GM23338 (cell line): ENCODE data around the gene EMP2. TPM values are rescaled to one million over a fixed set of nuclear protein-coding genes. Genes with fewer than 3 reads are reported as not detected.

Source experiments
- ATAC-seq: fragments of 200-7000 bp; cut with Tn5 transposase; 3 replicates; pipeline ENCODE4 v1.9.1; 2020
- DNase-seq: peaks from one replicate; pipeline ENCODE4 v3.0.0-alpha.2; 2015; ENCODE audit warnings: low spot score
- H2AFZ ChIP-seq: fragments of 200-600 bp; sonication (generic); 2 replicates; pipeline ENCODE4 v1.8.0; 2016; ENCODE audit warnings: antibody characterized with exemption, mild to moderate bottlenecking, moderate library complexity
- H3F3A ChIP-seq: fragments of 200-600 bp; sonication (generic); replicated peaks from 2 replicates; pipeline ENCODE4 v1.8.0; 2017; ENCODE audit warnings: antibody characterized with exemption, mixed run types, low read depth
- H3K27ac ChIP-seq: fragments of 200-600 bp; sonication (generic); 2 replicates; pipeline ENCODE4 v1.6.1; 2016; ENCODE audit warnings: low read depth
- H3K27me3 ChIP-seq: fragments of 200-600 bp; sonication (generic); 2 replicates; pipeline ENCODE4 v1.8.0; 2016; ENCODE audit warnings: mild to moderate bottlenecking, mixed run types, moderate library complexity; ENCODE audit not compliant: insufficient read depth
- H3K36me3 ChIP-seq: fragments of 200-600 bp; sonication (generic); 2 replicates; pipeline ENCODE4 v1.8.0; 2016; ENCODE audit warnings: mild to moderate bottlenecking; ENCODE audit not compliant: insufficient read depth
- H3K4me1 ChIP-seq: fragments of 200-600 bp; sonication (generic); 2 replicates; pipeline ENCODE4 v1.8.0; 2016; ENCODE audit warnings: mild to moderate bottlenecking, moderate library complexity; ENCODE audit not compliant: insufficient read depth
- H3K4me2 ChIP-seq: fragments of 200-600 bp; sonication (generic); 2 replicates; pipeline ENCODE4 v1.7.1; 2017; ENCODE audit warnings: mixed run types
- H3K4me3 ChIP-seq: fragments of 200-600 bp; sonication (generic); 2 replicates; pipeline ENCODE4 v1.6.1; 2016; ENCODE audit warnings: mixed run types
- H3K79me2 ChIP-seq: fragments of 200-600 bp; sonication (generic); replicated peaks from 2 replicates; pipeline ENCODE4 v1.8.0; 2017; ENCODE audit warnings: mild to moderate bottlenecking; ENCODE audit not compliant: insufficient read depth
- H3K9me2 ChIP-seq: fragments of 200-600 bp; sonication (generic); 2 replicates; pipeline ENCODE4 v1.8.0; 2017; ENCODE audit not compliant: insufficient read depth
- H4K20me1 ChIP-seq: fragments of 200-600 bp; sonication (generic); replicated peaks from 2 replicates; pipeline ENCODE4 v1.8.0; 2017; ENCODE audit warnings: mild to moderate bottlenecking; ENCODE audit not compliant: insufficient read depth
- H3K27ac Mint-ChIP-seq: 2 replicates; pipeline ENCODE4 v1.8.0; 2020; ENCODE audit warnings: inconsistent platforms, mild to moderate bottlenecking, moderate library complexity, mixed read lengths
- H3K27me3 Mint-ChIP-seq: 3 replicates; pipeline ENCODE4 v1.8.0; 2022; ENCODE audit warnings: low read depth, mild to moderate bottlenecking, moderate library complexity, mixed read lengths, inconsistent platforms; ENCODE audit not compliant: insufficient read depth, poor library complexity
- H3K36me3 Mint-ChIP-seq: 3 replicates; pipeline ENCODE4 v1.8.0; 2021; ENCODE audit warnings: low read depth, mild to moderate bottlenecking, inconsistent platforms, moderate library complexity, mixed read lengths
- H3K4me1 Mint-ChIP-seq: 3 replicates; pipeline ENCODE4 v1.8.0; 2020; ENCODE audit warnings: mild to moderate bottlenecking, inconsistent platforms, mixed read lengths
- H3K4me3 Mint-ChIP-seq: 3 replicates; pipeline ENCODE4 v1.8.0; 2021; ENCODE audit warnings: moderate library complexity, mild to moderate bottlenecking, inconsistent platforms, mixed read lengths
- H3K9me3 Mint-ChIP-seq: 3 replicates; pipeline ENCODE4 v1.8.0; 2020; ENCODE audit warnings: moderate library complexity, mild to moderate bottlenecking, inconsistent platforms, mixed read lengths
- CREB1 ChIP-seq: fragments of 250-450 bp; sonication (Bioruptor Pico); IDR thresholded peaks from 2 replicates; pipeline ENCODE4 v1.5.0; 2020; ENCODE audit warnings: low read depth, mild to moderate bottlenecking, moderate library complexity
- CTCF ChIP-seq, 2 experiments: fragments of 200-600 bp in 1 of 2; sonication (generic) in 1 of 2; conservative IDR thresholded peaks; 2 replicates each; pipeline versions ENCODE4 v1.5.1 to v1.6.1; 2016 to 2017; ENCODE audit warnings: antibody characterized with exemption in 2 of 2, low read depth in 2 of 2, mild to moderate bottlenecking in 2 of 2, moderate library complexity in 1 of 2
- EZH2 ChIP-seq: fragments of 200-600 bp; sonication (generic); IDR thresholded peaks from one replicate; pipeline ENCODE4 v1.8.0; 2017; ENCODE audit warnings: antibody characterized with exemption, mild to moderate bottlenecking, low read depth; ENCODE audit not compliant: unreplicated experiment
- EZH2phosphoT487 ChIP-seq: fragments of 200-600 bp; sonication (generic); IDR thresholded peaks from one replicate; pipeline ENCODE4 v1.8.1; 2018; ENCODE audit warnings: antibody characterized with exemption; ENCODE audit not compliant: unreplicated experiment
- NANOG ChIP-seq: IDR thresholded peaks from 2 replicates; pipeline ENCODE4 v1.6.1; 2016; ENCODE audit warnings: antibody characterized with exemption, borderline replicate concordance
- POLR2AphosphoS5 ChIP-seq: IDR thresholded peaks from 2 replicates; pipeline ENCODE4 v1.6.1; 2016; ENCODE audit warnings: antibody characterized with exemption, low read depth
- REST ChIP-seq: IDR thresholded peaks from one replicate; pipeline ENCODE4 v1.6.1; 2018; ENCODE audit warnings: antibody characterized with exemption; ENCODE audit not compliant: unreplicated experiment
- STAT1 ChIP-seq: IDR thresholded peaks from one replicate; pipeline ENCODE4 v1.6.1; 2016; ENCODE audit warnings: antibody characterized with exemption; ENCODE audit not compliant: unreplicated experiment
- ZNF114 ChIP-seq: fragments of 250-450 bp; sonication (Bioruptor Pico); IDR thresholded peaks from 2 replicates; pipeline ENCODE4 v1.5.0; 2020; ENCODE audit warnings: mild to moderate bottlenecking, moderate library complexity
- polyA plus RNA-seq: library from polyadenylated mRNA; unstranded; fragments of >200 nt; fragmentation: Nextera tagmentation; extraction: Ambion mirVana; gene quantifications from 2 replicates; pipeline ENCODE4 v1.2.1, GENCODE V29; 2016
- total RNA-seq: library from RNA; depleted of rRNA; stranded (reverse); fragments of >200 nt; shearing (Covaris generic); gene quantifications from 2 replicates; pipeline ENCODE4 v1.2.3, GENCODE V29; 2014

Gene EMP2
- total and polyA plus RNA-seq, 2 experiments from 2014 or later, result 7.3 to 40.1 TPM

DNA sequence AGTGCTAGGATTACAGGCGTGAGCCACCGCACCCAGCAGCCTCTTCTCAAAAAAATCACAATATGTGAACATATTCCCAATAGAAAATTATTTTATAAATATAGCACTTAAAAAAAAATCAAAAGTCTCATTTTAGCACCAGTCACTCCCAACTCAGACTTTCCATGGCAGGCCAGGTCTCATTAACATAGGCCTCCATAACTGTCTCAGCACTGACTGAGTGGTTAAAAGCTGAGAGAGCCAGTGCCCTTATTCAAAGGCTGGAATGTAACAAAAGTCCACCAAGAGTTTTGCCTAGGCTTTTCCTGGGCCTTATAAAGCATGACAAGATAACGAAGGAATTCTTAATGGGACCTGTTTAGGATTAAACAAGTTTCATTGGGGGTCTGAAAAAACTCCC lies 79.8 kb downstream of the EMP2 start:
- ATAC-seq (no peak), DNase-seq (no peak)
- Mint-ChIP-seq H3K27ac (no peak overlapping the region), H3K4me1 (peaks cover 13% of the 10 kb centered on the region; the same call in 2 of the 3 replicates), H3K27me3 (peaks cover 5% of the 10 kb centered on the region), H3K36me3 (peaks cover 22% of the 10 kb centered on the region), H3K9me3 (peaks cover 38% of the 10 kb centered on the region), H3K4me3 (no peak overlapping the region)
- H4K20me1 ChIP-seq, result no peaks in the 10 kb centered on the region
- H3K27ac ChIP-seq, result no peak overlapping the region
- H3K36me3 ChIP-seq, result peaks cover 11% of the 10 kb centered on the region; the same call in 1 of the 2 replicates
- no peak overlapping the region for H2AFZ ChIP-seq
- H3K9me2 ChIP-seq, result 0 out of 2 replicates have a peak, but pooled peaks cover 4% of the 10 kb centered on the region
- TF ChIP-seq POLR2AphosphoS5, result no peak
- no peak for TF ChIP-seq STAT1
- TF ChIP-seq EZH2, result no peak
- no peak for TF ChIP-seq CREB1 (CRISPR knock-in tag)
- TF ChIP-seq CTCF (conservative IDR thresholded peaks at IDR 0.05; ENCODE audit: low read depth in 2 of 2), result no peak
- TF ChIP-seq REST, result no peak
- no peak for TF ChIP-seq NANOG
- no peak for TF ChIP-seq ZNF114 (CRISPR knock-in tag)
- TF ChIP-seq EZH2phosphoT487, result no peak
- no peak overlapping the region for H3K4me3 ChIP-seq
- no peaks in the 10 kb centered on the region for H3K27me3 ChIP-seq
- H3K79me2 ChIP-seq, result no peaks in the 10 kb centered on the region
- H3F3A ChIP-seq, result 0 out of 2 replicates have a peak, but pooled peaks cover 6% of the 10 kb centered on the region
- peaks cover 6% of the 10 kb centered on the region; the same call in 1 of the 2 replicates for H3K4me1 ChIP-seq
- no peak overlapping the region for H3K4me2 ChIP-seq
